Esophagus muscularis mucosa (tissue), 3 donors: Measurements from ENCODE around the gene STRN4.

ENCODE experiments used
- CTCF ChIP-seq, 3 experiments: fragments of 200-600 bp in 2 of 3; fragments of 450-650 bp in 1 of 3; sonication (generic) in 2 of 3; IDR thresholded peaks; one replicate each; pipeline ENCODE4 v1.5.1; 2017 to 2019; ENCODE audit warnings: antibody characterized with exemption in 3 of 3, mild to moderate bottlenecking in 2 of 3, moderate library complexity in 1 of 3
- POLR2A ChIP-seq: fragments of 450-650 bp; IDR thresholded peaks from one replicate; pipeline ENCODE4 v1.6.1; 2017; ENCODE audit warnings: antibody characterized with exemption, moderate library complexity, mild to moderate bottlenecking, low read depth

GRCh38 chr19:46753420-46754155 is 7.3 kb upstream of the STRN4 start:
- peak in 2 of 3 experiments; percentile 37 to 43 for TF ChIP-seq CTCF (IDR thresholded peaks at IDR 0.05)
- TF ChIP-seq POLR2A = no peak
